AG09319 (cell line): ENCODE results near the gene YPEL1.
"Not testable (repeated sequence)": the region's sequence is repeated elsewhere in the genome, so short reads cannot be mapped to it uniquely, and the experiment has no call there.

Source experiments
- DNase-seq: peaks from one replicate; pipeline ENCODE4 v3.0.0-alpha.2; 2010; ENCODE audit warnings: low read depth; ENCODE audit errors: extremely low read depth
- CTCF ChIP-seq: IDR thresholded peaks from 2 replicates; pipeline ENCODE4 v1.5.1; 2011; ENCODE audit warnings: low read depth, mild to moderate bottlenecking, inconsistent platforms, low read length, moderate library complexity

The YPEL1 gene

DNA sequence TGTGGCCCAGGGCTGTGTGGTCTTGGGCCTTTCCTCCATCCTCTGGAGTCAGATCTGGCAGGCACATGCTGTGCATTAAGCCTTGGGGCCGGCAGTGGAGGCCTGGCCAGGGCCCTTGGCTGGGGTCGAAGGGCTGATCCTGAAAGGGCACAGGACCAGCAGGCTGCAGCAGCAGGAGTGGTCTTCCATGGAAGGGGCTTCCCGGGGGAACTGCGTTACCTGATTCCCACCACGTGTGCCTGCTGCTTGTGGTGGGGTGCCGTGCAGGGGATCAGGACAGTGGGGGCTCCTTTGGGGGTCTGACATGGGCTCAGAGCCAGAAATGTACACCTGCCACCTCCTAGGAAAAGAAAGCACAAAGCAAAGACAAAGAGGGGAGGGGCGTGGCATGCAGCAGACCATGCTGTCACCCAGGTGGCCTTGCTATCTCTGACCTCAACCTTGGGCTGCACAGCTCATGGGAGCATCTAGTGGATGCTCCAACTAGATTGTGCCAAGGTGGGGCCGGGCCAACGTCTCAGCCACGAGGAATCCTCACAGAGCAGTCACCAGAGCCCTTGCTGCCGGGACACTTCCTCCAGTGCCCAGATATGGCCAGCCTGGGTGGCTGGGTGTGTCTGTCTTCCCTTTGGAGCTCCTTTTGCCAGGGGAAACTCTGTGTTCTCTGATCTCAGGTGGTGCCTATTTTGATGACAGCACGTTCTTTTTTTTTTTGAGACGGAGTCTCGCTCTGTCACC, 17.9 kb upstream of the YPEL1 start:
- DNase-seq, result no peak
- TF ChIP-seq CTCF, result no peak

DNA sequence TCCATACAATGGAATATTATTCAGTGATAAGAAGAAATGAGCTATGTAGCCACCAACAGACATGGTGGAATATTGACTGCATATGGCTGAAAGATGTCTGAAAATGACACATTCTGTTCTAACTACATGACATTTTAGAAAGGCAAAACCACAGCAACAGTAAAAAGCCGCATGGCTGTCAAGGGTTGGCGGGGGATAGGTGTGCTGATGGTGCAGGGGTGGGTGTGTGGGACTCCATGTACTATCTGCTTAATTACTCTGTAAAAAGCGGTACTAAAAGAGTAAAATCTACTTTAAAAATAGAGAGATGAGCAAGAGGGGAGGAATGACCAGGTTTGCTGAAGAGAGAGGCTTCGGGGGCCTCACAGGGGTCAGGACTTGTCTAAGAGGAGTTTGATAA, 16.7 kb upstream of the YPEL1 start:
- TF ChIP-seq CTCF, result no peak
- no peak for DNase-seq

DNA sequence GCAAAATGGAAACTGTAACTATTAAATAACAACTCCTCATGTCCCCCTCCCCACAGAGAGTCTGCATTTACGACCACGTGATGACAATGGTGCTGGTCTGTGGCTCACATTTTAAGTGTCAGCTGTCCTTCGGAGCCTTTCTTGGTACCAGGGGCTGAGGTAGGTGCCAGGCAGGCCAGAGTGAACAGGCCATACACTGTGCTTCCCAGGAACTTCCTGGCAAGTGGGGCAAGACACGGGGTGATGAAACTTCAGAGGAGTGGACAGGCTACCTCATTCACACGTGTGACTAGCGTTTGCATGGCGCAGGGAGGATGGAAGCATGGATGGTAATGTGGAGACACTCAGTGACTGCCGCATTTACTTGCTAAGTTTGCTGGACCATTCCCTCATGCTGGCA, 10.4 kb upstream of the YPEL1 start:
- no peak for DNase-seq
- TF ChIP-seq CTCF, result no peak

GRCh38 chr22:21744917-21745316, 9.3 kb upstream of the YPEL1 start:
- not testable (repeated sequence) for DNase-seq

GRCh38 chr22:21741790-21742189, 6.2 kb upstream of the YPEL1 start:
- no peak for DNase-seq
- no peak for TF ChIP-seq CTCF

- DNase-seq, result no peak
- no peak for TF ChIP-seq CTCF
Measured at GRCh38 chr22:21741059-21741458, 5.5 kb upstream of the YPEL1 start.

- DNase-seq, result no peak
- no peak for TF ChIP-seq CTCF
Measured at GRCh38 chr22:21739828-21740377, 4.3 kb upstream of the YPEL1 start.

DNA sequence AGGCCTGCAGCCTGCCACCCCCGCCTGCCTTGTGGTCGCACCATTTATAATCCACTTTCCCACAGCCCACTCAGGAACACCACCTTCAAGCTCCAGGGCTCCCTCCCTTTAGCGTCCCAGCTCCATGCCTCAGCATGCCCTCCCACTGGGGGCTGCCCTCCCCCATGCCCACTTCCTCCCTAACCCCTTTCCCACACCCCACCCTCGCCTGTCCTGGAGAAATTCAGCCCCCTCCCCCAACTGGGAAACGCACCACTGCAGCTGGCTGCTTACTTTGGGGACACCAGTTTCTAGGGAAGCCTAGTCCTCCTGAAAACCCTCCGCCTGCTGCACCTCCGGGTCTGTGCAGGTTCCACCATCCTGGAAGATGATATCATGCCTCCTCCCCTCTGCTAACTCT, 3.4 kb upstream of the YPEL1 start:
- no peak for DNase-seq
- TF ChIP-seq CTCF, result no peak
